GM12878 (cell line): ENCODE results near the gene TTLL1. TPM values are rescaled to one million over a fixed set of nuclear protein-coding genes. Genes with fewer than 3 reads are reported as not detected.

Experiments used
- ATAC-seq: fragments of 200-7000 bp; cut with Tn5 transposase; 3 replicates; pipeline ENCODE4 v1.9.1; 2020; ENCODE audit warnings: mild to moderate bottlenecking, moderate library complexity
- BruUV-seq: library from RNA; stranded (reverse); fragments of 400-500 nt; replicated peaks from 2 replicates; lab custom pipeline; 2021; lab: Mats Ljungman, UMichigan
- CTCF ChIA-PET: fragments of 300-600 bp; sonication (Branson Sonifier 250); formaldehyde crosslinking; extraction: SDS; loops from one replicate; lab custom pipeline; 2021; ENCODE audit warnings: inconsistent platforms; lab: Yijun Ruan, JAX
- POLR2A ChIA-PET: fragments of 350-600 bp; formaldehyde crosslinking; extraction: SDS; loops from one replicate; lab custom pipeline; 2021; ENCODE audit warnings: inconsistent platforms; lab: Charles Lee
- RAD21 ChIA-PET: fragments of 300-600 bp; sonication (Branson Sonifier 250); formaldehyde crosslinking; loops from one replicate; lab custom pipeline; 2023; ENCODE audit warnings: antibody characterized with exemption; ENCODE audit not compliant: unreplicated experiment; lab: Charles Lee
- SMC1A ChIA-PET: fragments of 300-600 bp; sonication (Branson Sonifier 250); formaldehyde crosslinking; loops from one replicate; lab custom pipeline; 2023; ENCODE audit not compliant: unreplicated experiment, uncharacterized antibody; lab: Charles Lee
- DNase-seq: peaks from one replicate; pipeline ENCODE4 v3.0.0-alpha.2; 2011; ENCODE audit warnings: low read depth, low spot score
- FAIRE-seq: peaks from 3 replicates; lab custom pipeline; 2011; peaks lifted over from hg19 to GRCh38; lab: Jason Lieb, UNC
- H2AFZ ChIP-seq: 2 replicates; pipeline ENCODE4 v1.6.0; 2011; ENCODE audit warnings: low read depth, low read length, control low read depth; ENCODE audit not compliant: control insufficient read depth
- H3K27ac ChIP-seq: 2 replicates; pipeline ENCODE4 v1.5.1; 2011; ENCODE audit warnings: control low read depth; ENCODE audit not compliant: control insufficient read depth, insufficient read depth
- H3K27me3 ChIP-seq, 2 experiments: replicated peaks in 1 of 2; 2 replicates each; pipeline versions ENCODE4 v1.6.0 to v1.6.1; 2011; ENCODE audit warnings: low read length in 1 of 2; ENCODE audit not compliant: control insufficient read depth in 2 of 2, insufficient read depth in 2 of 2
- H3K36me3 ChIP-seq, 2 experiments: 2 replicates each; pipeline ENCODE4 v1.5.1; 2011; ENCODE audit warnings: low read length in 1 of 2; ENCODE audit not compliant: control insufficient read depth in 2 of 2, insufficient read depth in 2 of 2
- H3K4me1 ChIP-seq: 2 replicates; pipeline ENCODE4 v1.6.1; 2011; ENCODE audit warnings: mild to moderate bottlenecking, low read length, moderate library complexity, mixed read lengths; ENCODE audit not compliant: control insufficient read depth, insufficient read depth
- H3K4me2 ChIP-seq: 2 replicates; pipeline ENCODE4 v1.6.0; 2011; ENCODE audit warnings: control low read depth; ENCODE audit not compliant: control insufficient read depth, insufficient read depth
- H3K4me3 ChIP-seq: fragments of 200-600 bp; sonication (generic); 2 replicates; pipeline ENCODE4 v1.5.1; 2016
- H3K79me2 ChIP-seq: 2 replicates; pipeline ENCODE4 v1.6.0; 2011; ENCODE audit warnings: low read length; ENCODE audit not compliant: control insufficient read depth, insufficient read depth
- H3K9ac ChIP-seq: 2 replicates; pipeline ENCODE4 v1.8.0; 2011; ENCODE audit warnings: low read length, control low read depth, mixed read lengths; ENCODE audit not compliant: control insufficient read depth, insufficient read depth
- H3K9me3 ChIP-seq: replicated peaks from 3 replicates; pipeline ENCODE4 v1.5.1; 2011; ENCODE audit warnings: mild to moderate bottlenecking, low read length; ENCODE audit not compliant: control insufficient read depth, insufficient read depth
- H4K20me1 ChIP-seq: 2 replicates; pipeline ENCODE4 v1.6.0; 2011; ENCODE audit not compliant: control insufficient read depth, insufficient read depth
- CREM ChIP-seq: IDR thresholded peaks from 2 replicates; pipeline ENCODE4 v1.6.1; 2014; ENCODE audit warnings: antibody characterized with exemption, low read depth
- MEF2B ChIP-seq: fragments of 450-650 bp; IDR thresholded peaks from 2 replicates; pipeline ENCODE4 v1.6.1; 2018; ENCODE audit warnings: mild to moderate bottlenecking, moderate library complexity; ENCODE audit not compliant: partially characterized antibody, poor library complexity, severe bottlenecking
- RAD21 ChIP-seq: IDR thresholded peaks from 2 replicates; pipeline ENCODE4 v1.6.1; 2011; ENCODE audit warnings: mild to moderate bottlenecking, low read depth, low read length, moderate library complexity; ENCODE audit not compliant: insufficient read depth
- RUNX3 ChIP-seq: IDR thresholded peaks from 2 replicates; pipeline ENCODE4 v1.6.1; 2012; ENCODE audit warnings: low read length, inconsistent platforms
- SMC3 ChIP-seq: IDR thresholded peaks from 2 replicates; pipeline ENCODE4 v1.6.1; 2011; ENCODE audit warnings: low read length, improper control_type of control experiment, borderline replicate concordance
- WRNIP1 ChIP-seq: IDR thresholded peaks from 2 replicates; pipeline ENCODE4 v1.6.1; 2011; ENCODE audit warnings: low read depth, low read length, improper control_type of control experiment, borderline replicate concordance
- ZNF687 ChIP-seq: fragments of 450-650 bp; IDR thresholded peaks from 2 replicates; pipeline ENCODE4 v1.6.1; 2017; ENCODE audit warnings: mild to moderate bottlenecking, moderate library complexity
- WGBS: methylation state at CpG from one replicate; pipeline ENCODE4 v1.1.6; 2016; ENCODE audit warnings: low lambda C conversion rate; ENCODE audit not compliant: insufficient replicate concordance, insufficient coverage; ENCODE audit errors: missing lambda C conversion rate; 5-methylcytosine and 5-hydroxymethylcytosine counted together
- in situ Hi-C: fragments of 300-500 bp; cut with MboI; formaldehyde crosslinking; loops from 9 replicates; pipeline ENCODE4 v1.14.3; 2018; ENCODE audit warnings: mixed read lengths
- intact Hi-C: fragments of 100-400 bp; cut with micrococcal nuclease; formaldehyde crosslinking; loops from one replicate; pipeline ENCODE4 v1.14.2; 2022; ENCODE audit not compliant: unreplicated experiment
- polyA plus RNA-seq, 11 experiments: library from polyadenylated mRNA; depleted of rRNA in 4 of 11; unstranded in 6 of 11; stranded (reverse) in 5 of 11; fragments of >200 nt; fragmentation: Nextera tagmentation in 4 of 11; fragmentation: Illumina TruSeq in 1 of 11; extraction: Ambion mirVana in 4 of 11; extraction: Trizol in 1 of 11; gene quantifications; 1 replicate in 1 of 11; 2 replicates in 10 of 11; pipeline versions ENCODE4 v1.2.1 to v1.2.3, GENCODE V29; 2011 to 2016; ENCODE audit warnings: inconsistent platforms in 2 of 11, missing spikeins in 2 of 11, low read depth in 1 of 11
- total RNA-seq, 4 experiments: library from RNA; depleted of rRNA in 3 of 4; stranded (reverse); fragments of >200 nt in 3 of 4; fragmentation: Illumina TruSeq in 1 of 4; extraction: Trizol in 1 of 4; gene quantifications; 2 replicates each; pipeline versions ENCODE4 v1.2.1 to v1.2.3, GENCODE V29; 2013 to 2021
- TF ChIP-seq, protein P1 (sequence below): IDR thresholded peaks from 2 replicates; pipeline ENCODE4 v1.6.1; 2011; ENCODE audit warnings: mild to moderate bottlenecking, low read depth, low read length, moderate library complexity; ENCODE audit not compliant: insufficient replicate concordance
- TF ChIP-seq, protein P2 (sequence below): fragments of 450-650 bp; IDR thresholded peaks from 2 replicates; pipeline ENCODE4 v1.6.1; 2017; ENCODE audit warnings: mild to moderate bottlenecking, low read depth, inconsistent platforms; ENCODE audit not compliant: poor library complexity, severe bottlenecking
- TF ChIP-seq, protein P3 (sequence below): fragments of 450-650 bp; conservative IDR thresholded peaks from 2 replicates; pipeline ENCODE4 v1.6.1; 2017; ENCODE audit warnings: mild to moderate bottlenecking, moderate library complexity

Gene TTLL1
- total and polyA plus RNA-seq, 10 of the 15 experiments (the other 5 are each of a cell fraction or from before 2014, with no cell fraction given): 0.39 to 4.8 (median 3.2) TPM

GRCh38 chr22:43090130-43090789 is 1.1 kb upstream of the TTLL1 start:
- RAD21 ChIA-PET: interaction anchor here (0.8 to 1.4 kb wide), 2 partner anchors 56 to 122 kb away, joined by 3 to 4 read pairs; no protein-coding TSS in a partner anchor
- H3K4me3 ChIP-seq: no peak overlapping the region
- peak; percentile 59; the same call in 1 of the 2 replicates for TF ChIP-seq SMC3
- peak; percentile 54; the same call in 1 of the 2 replicates for TF ChIP-seq RUNX3
- TF ChIP-seq, protein P1, sequence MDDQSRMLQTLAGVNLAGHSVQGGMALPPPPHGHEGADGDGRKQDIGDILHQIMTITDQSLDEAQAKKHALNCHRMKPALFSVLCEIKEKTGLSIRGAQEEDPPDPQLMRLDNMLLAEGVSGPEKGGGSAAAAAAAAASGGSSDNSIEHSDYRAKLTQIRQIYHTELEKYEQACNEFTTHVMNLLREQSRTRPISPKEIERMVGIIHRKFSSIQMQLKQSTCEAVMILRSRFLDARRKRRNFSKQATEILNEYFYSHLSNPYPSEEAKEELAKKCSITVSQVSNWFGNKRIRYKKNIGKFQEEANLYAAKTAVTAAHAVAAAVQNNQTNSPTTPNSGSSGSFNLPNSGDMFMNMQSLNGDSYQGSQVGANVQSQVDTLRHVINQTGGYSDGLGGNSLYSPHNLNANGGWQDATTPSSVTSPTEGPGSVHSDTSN: no peak
- no peak for TF ChIP-seq ZNF687
- no peak for TF ChIP-seq MEF2B
- TF ChIP-seq WRNIP1: no peak
- TF ChIP-seq, protein P2, sequence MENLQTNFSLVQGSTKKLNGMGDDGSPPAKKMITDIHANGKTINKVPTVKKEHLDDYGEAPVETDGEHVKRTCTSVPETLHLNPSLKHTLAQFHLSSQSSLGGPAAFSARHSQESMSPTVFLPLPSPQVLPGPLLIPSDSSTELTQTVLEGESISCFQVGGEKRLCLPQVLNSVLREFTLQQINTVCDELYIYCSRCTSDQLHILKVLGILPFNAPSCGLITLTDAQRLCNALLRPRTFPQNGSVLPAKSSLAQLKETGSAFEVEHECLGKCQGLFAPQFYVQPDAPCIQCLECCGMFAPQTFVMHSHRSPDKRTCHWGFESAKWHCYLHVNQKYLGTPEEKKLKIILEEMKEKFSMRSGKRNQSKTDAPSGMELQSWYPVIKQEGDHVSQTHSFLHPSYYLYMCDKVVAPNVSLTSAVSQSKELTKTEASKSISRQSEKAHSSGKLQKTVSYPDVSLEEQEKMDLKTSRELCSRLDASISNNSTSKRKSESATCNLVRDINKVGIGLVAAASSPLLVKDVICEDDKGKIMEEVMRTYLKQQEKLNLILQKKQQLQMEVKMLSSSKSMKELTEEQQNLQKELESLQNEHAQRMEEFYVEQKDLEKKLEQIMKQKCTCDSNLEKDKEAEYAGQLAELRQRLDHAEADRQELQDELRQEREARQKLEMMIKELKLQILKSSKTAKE: no peak
- TF ChIP-seq, protein P3, sequence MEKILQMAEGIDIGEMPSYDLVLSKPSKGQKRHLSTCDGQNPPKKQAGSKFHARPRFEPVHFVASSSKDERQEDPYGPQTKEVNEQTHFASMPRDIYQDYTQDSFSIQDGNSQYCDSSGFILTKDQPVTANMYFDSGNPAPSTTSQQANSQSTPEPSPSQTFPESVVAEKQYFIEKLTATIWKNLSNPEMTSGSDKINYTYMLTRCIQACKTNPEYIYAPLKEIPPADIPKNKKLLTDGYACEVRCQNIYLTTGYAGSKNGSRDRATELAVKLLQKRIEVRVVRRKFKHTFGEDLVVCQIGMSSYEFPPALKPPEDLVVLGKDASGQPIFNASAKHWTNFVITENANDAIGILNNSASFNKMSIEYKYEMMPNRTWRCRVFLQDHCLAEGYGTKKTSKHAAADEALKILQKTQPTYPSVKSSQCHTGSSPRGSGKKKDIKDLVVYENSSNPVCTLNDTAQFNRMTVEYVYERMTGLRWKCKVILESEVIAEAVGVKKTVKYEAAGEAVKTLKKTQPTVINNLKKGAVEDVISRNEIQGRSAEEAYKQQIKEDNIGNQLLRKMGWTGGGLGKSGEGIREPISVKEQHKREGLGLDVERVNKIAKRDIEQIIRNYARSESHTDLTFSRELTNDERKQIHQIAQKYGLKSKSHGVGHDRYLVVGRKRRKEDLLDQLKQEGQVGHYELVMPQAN: no peak
- peak; percentile 76 for TF ChIP-seq RAD21
- TF ChIP-seq CREM: 0 out of 2 replicates have a peak, but pooled peaks have one; percentile 31

More at GRCh38 chr22:43090130-43090789, 1.1 kb upstream of the TTLL1 start:
- Histone ChIP-seq H3K9ac (no peak overlapping the region), H4K20me1 (no peaks in the 10 kb centered on the region), H3K27me3 (no peaks in the 10 kb centered on the region), H3K4me1 (peaks cover 15% of the 10 kb centered on the region), H3K4me2 (no peak overlapping the region), H3K79me2 (no peaks in the 10 kb centered on the region; the same call in 1 of the 2 replicates), H3K36me3 (no peaks in the 10 kb centered on the region), H3K9me3 (no peaks in the 10 kb centered on the region; the same call in 2 of the 3 replicates), H2AFZ (no peak overlapping the region), H3K27ac (no peak overlapping the region)
- DNase-seq (peak; percentile 46), ATAC-seq (peak; percentile 55), FAIRE-seq (peak; percentile 89)
- ChIA-PET CTCF (interaction anchor here (0.8 to 2.0 kb wide), 11 partner anchors 46 to 469 kb away, joined by 3 to 10 read pairs (median 3); no protein-coding TSS in a partner anchor), POLR2A (no interaction called here), SMC1A (no interaction called here)
- WGBS: 35% methylated on average over 6 of the region's 6 CpGs
- no TSS peak for BruUV-seq
- in situ Hi-C loops (no loop called here), intact Hi-C loops (loop anchor here (1.0 to 5.0 kb wide), 2 partner anchors 310 to 428 kb away; no protein-coding TSS in a partner anchor)
